ENCODE measurements around the gene WNT4.
A peak's percentile ranks its signal among the peaks of the same experiment; 100 is the strongest.

The WNT4 gene

GRCh38 chr1:22107126-22107525 is 35.8 kb downstream of the WNT4 start:
- no peak for DNase-seq

GRCh38 chr1:22105611-22106207 is 37.2 kb downstream of the WNT4 start:
- peak; percentile 23 for DNase-seq

- DNase-seq, result peak; percentile 38
Observed at GRCh38 chr1:22104865-22105437, 37.9 kb downstream of the WNT4 start.

GRCh38 chr1:22104094-22104493 is 38.8 kb downstream of the WNT4 start:
- DNase-seq, result peak; percentile 20

GRCh38 chr1:22102746-22103145 is 40.2 kb downstream of the WNT4 start:
- DNase-seq, result no peak

- no peak for DNase-seq
Observed at GRCh38 chr1:22101995-22102394, 40.9 kb downstream of the WNT4 start.

GRCh38 chr1:22101199-22101598 is 41.7 kb downstream of the WNT4 start:
- no peak for DNase-seq

GRCh38 chr1:22100168-22100567 is 42.7 kb downstream of the WNT4 start:
- no peak for DNase-seq

GRCh38 chr1:22098752-22099151 is 44.1 kb downstream of the WNT4 start:
- no peak for DNase-seq

GRCh38 chr1:22096463-22096862 is 46.4 kb downstream of the WNT4 start:
- DNase-seq, result no peak

- no peak for DNase-seq
Observed at GRCh38 chr1:22096036-22096435, 46.9 kb downstream of the WNT4 start.

GRCh38 chr1:22093513-22093912 is 49.4 kb downstream of the WNT4 start:
- DNase-seq, result no peak

GRCh38 chr1:22092026-22092768 is 50.7 kb downstream of the WNT4 start:
- DNase-seq, result peak; percentile 47

- DNase-seq, result no peak
Observed at GRCh38 chr1:22090867-22091266, 52.0 kb downstream of the WNT4 start.

GRCh38 chr1:22089787-22090186 is 53.1 kb downstream of the WNT4 start:
- no peak for DNase-seq

- DNase-seq, result no peak
Observed at GRCh38 chr1:22089134-22089571, 53.7 kb downstream of the WNT4 start.

GRCh38 chr1:22088331-22088730 is 54.6 kb downstream of the WNT4 start:
- no peak for DNase-seq

- no peak for DNase-seq
Observed at GRCh38 chr1:22080191-22080590, 62.7 kb downstream of the WNT4 start.

- DNase-seq, result no peak
Observed at GRCh38 chr1:22078133-22078532, 64.8 kb downstream of the WNT4 start.

- no peak for DNase-seq
Observed at GRCh38 chr1:22077728-22078127, 65.2 kb downstream of the WNT4 start.

- no peak for DNase-seq
Observed at GRCh38 chr1:22076346-22076745, 66.6 kb downstream of the WNT4 start.

- no peak for DNase-seq
Observed at GRCh38 chr1:22075718-22076117, 67.2 kb downstream of the WNT4 start.

GRCh38 chr1:22074803-22075202 is 68.1 kb downstream of the WNT4 start:
- no peak for DNase-seq

GRCh38 chr1:22071511-22071910 is 71.4 kb downstream of the WNT4 start:
- no peak for DNase-seq

Data from stimulated activated CD4-positive, alpha-beta T cell treated with anti-CD3 and anti-CD28 coated beads, Interleukin-4, amount 100 ng/mL, for 24 hours (primary cell).